GM21515 (cell line): ENCODE results near the gene GLB1L.
A peak's percentile ranks its signal among the peaks of the same experiment; 100 is the strongest.
"Not testable (repeated sequence)": the region's sequence is repeated elsewhere in the genome, so short reads cannot be mapped to it uniquely, and the experiment has no call there.

ENCODE experiments used
- ATAC-seq: cut with Tn5 transposase; IDR thresholded peaks from one replicate; pipeline ENCODE4 v1.9.1; 2021; ENCODE audit not compliant: unreplicated experiment

The GLB1L gene

GRCh38 chr2:219281588-219281987 is 36.3 kb upstream of the GLB1L start:
- ATAC-seq, result no peak

- ATAC-seq, result no peak
Observed at GRCh38 chr2:219280651-219281050, 35.4 kb upstream of the GLB1L start.

- ATAC-seq, result no peak
Observed at GRCh38 chr2:219279916-219280516, 34.8 kb upstream of the GLB1L start.

GRCh38 chr2:219279151-219279915 is 34.1 kb upstream of the GLB1L start, which contains the start of gene DNAJB2:
Gene DNAJB2 (plus strand): TSS chr2:219279366. CDS start chr2:219279834, 468 bp downstream.
- peak; percentile 85 for ATAC-seq

- no peak for ATAC-seq
Observed at GRCh38 chr2:219278655-219279150, 33.5 kb upstream of the GLB1L start.

GRCh38 chr2:219277703-219278654 is 32.7 kb upstream of the GLB1L start:
- ATAC-seq, result peak; percentile 29

- ATAC-seq, result no peak
Observed at GRCh38 chr2:219274361-219274921, 29.2 kb upstream of the GLB1L start.

GRCh38 chr2:219273937-219274336 is 28.7 kb upstream of the GLB1L start:
- no peak for ATAC-seq

GRCh38 chr2:219272995-219273394 is 27.8 kb upstream of the GLB1L start:
- ATAC-seq, result no peak

GRCh38 chr2:219272356-219272755 is 27.1 kb upstream of the GLB1L start:
- no peak for ATAC-seq

- no peak for ATAC-seq
Observed at GRCh38 chr2:219271021-219271420, 25.8 kb upstream of the GLB1L start.

- no peak for ATAC-seq
Observed at GRCh38 chr2:219270055-219270372, 24.8 kb upstream of the GLB1L start.

GRCh38 chr2:219269362-219270054 is 24.3 kb upstream of the GLB1L start:
- ATAC-seq, result no peak

- no peak for ATAC-seq
Observed at GRCh38 chr2:219268294-219268693, 23.1 kb upstream of the GLB1L start.

- no peak for ATAC-seq
Observed at GRCh38 chr2:219266886-219267285, 21.6 kb upstream of the GLB1L start.

GRCh38 chr2:219266232-219266631 is 21.0 kb upstream of the GLB1L start:
- no peak for ATAC-seq

- no peak for ATAC-seq
Observed at GRCh38 chr2:219261024-219261855, 16.0 kb upstream of the GLB1L start.

GRCh38 chr2:219258942-219259341 is 13.7 kb upstream of the GLB1L start:
- not testable (repeated sequence) for ATAC-seq

- ATAC-seq, result peak; percentile 29
Observed at GRCh38 chr2:219254590-219255201, 9.5 kb upstream of the GLB1L start.
